Urothelium cell line (cell line): ENCODE measurements around the gene ARAF.

Source experiments
- DNase-seq: peaks from one replicate; pipeline ENCODE4 v3.0.0; 2011; ENCODE audit warnings: low spot score, mixed read lengths
- FAIRE-seq: peaks from 2 replicates; lab custom pipeline; 2011; peaks lifted over from hg19 to GRCh38; lab: Jason Lieb, UNC

Gene ARAF

GRCh38 chrX:47619486-47620302 is 58.7 kb downstream of the ARAF start, which contains the start of gene SYN1:
Gene SYN1 (minus strand): TSS chrX:47619857. CDS start chrX:47619728, 129 bp downstream.
- FAIRE-seq (peak; percentile 87), DNase-seq (peak; percentile 91)

GRCh38 chrX:47620303-47620685 is 59.3 kb downstream of the ARAF start:
- FAIRE-seq: no peak
- no peak for DNase-seq
